EL (cell line): ENCODE measurements around the gene ATP6V0D1.
"Not testable (repeated sequence)": the region's sequence is repeated elsewhere in the genome, so short reads cannot be mapped to it uniquely, and the experiment has no call there.

Experiments
- DNase-seq: peaks from one replicate; pipeline ENCODE4 v3.0.0-alpha.2; 2016

ATP6V0D1 gene

GRCh38 chr16:67499106-67499505 lies 18.1 kb upstream of the ATP6V0D1 start:
- no peak for DNase-seq

DNA sequence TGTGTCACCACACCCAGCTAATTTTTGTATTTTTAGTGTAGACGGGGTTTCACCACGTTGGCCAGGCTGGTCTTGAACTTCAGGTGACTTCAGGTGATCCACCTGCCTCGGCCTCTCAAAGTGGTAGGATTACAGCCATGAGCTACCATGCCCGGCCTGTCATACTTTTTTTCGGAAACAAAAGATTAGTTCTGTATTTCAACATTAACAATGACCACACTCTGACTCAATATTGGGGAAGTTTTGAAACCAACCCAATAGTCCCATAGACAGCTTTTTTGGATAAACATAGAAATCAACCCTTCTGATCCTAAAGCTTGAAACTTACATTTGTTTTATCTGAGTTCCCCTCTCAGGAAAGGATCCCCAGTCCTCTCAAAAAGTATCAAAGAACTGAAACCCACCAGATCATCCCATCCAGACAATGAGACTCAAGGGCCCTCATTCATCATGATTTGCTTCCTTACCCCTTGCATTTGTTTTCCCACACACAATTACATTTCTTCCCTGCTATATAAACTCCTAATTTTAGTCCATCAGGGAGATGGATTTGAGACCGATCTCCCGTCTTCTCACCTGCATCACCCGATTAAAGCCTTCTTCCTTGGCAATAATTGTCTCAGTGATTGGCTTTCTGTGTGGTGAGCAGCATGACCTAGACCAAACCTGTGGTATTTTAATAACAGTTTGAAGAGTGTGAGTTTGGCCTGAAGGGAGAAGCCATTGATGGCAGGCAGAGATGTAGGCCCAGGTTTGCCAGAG lies 9.6 kb upstream of the ATP6V0D1 start:
- DNase-seq = no peak

DNA sequence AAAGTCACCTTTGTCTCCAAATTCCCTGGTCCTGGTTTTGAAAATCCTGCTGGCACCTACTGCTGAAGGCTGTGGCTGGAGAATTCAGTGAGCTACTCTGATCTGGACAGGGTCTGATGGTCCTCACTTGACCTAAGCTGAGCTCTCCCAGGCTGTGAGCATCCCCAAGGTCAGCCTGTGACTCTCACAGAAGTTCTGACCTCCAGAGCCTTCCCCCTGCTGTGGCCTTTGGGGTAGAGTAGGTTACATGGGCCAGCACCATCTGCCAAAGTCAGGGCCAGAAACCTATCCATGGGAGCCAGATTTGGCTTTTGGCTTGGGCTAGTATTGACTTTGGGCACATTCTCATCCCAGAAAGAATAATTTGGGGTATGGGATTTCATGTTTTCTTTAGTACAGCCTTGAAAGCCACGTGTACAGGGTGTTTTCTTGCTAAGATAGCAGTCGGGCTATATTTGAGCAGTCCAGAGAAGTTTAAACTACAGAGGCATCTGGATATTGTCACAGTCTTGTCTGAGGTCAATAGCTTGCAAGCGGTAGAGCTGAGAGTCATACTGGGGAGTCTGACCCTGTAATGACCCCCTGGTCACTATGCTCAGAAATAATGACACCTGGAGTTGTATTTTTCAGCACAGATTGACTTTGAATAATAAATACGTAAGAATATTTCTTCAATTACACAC lies 8.6 kb upstream of the ATP6V0D1 start:
- DNase-seq = no peak

DNA sequence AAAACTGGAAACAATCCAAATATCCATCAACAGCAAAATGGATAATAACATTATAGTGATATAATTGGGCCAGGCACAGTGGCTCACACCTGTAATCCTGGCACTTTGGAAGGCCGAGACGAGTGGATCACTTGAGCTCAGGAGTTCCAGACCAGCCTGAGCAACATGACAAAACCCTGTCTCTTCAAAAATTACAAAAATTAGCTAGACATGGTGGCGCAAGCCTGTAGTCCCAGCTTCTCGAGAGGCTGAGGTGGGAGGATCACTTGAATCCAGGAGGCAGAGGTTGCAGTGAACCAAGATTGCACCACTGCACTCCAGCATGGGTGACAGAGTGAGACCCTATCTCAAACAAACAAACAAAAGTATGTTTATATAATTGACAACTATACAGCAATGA lies 6.6 kb upstream of the ATP6V0D1 start:
- not testable (repeated sequence) for DNase-seq

DNA sequence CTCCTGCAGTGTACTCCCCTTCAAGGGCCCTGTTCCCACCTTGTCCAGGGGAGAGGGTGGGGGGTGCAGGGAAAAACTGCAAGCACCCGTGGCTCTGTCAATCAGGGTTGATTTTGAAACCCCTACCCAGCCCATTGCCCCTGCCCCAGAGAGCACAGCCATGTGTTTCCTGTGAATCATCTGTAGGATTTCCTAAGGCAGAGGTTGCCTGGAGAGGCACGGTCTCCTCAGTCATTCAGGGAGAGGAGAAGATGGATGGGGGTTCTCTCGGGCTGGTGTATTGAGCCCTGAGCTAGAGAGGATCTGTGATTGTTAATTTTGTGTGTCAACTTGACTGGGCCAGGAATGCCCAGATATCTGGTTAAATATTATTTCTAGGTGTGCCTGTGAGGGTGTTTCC lies 5.8 kb upstream of the ATP6V0D1 start:
- no peak for DNase-seq

- DNase-seq = no peak
These were observed 3.0 kb upstream of the ATP6V0D1 start for GRCh38 chr16:67483731-67484525.

GRCh38 chr16:67483150-67483549 lies 2.2 kb upstream of the ATP6V0D1 start, which contains the start of gene AGRP:
Gene AGRP (minus strand): TSS chr16:67483547. CDS start chr16:67483398, 149 bp downstream.
- DNase-seq = no peak

DNA sequence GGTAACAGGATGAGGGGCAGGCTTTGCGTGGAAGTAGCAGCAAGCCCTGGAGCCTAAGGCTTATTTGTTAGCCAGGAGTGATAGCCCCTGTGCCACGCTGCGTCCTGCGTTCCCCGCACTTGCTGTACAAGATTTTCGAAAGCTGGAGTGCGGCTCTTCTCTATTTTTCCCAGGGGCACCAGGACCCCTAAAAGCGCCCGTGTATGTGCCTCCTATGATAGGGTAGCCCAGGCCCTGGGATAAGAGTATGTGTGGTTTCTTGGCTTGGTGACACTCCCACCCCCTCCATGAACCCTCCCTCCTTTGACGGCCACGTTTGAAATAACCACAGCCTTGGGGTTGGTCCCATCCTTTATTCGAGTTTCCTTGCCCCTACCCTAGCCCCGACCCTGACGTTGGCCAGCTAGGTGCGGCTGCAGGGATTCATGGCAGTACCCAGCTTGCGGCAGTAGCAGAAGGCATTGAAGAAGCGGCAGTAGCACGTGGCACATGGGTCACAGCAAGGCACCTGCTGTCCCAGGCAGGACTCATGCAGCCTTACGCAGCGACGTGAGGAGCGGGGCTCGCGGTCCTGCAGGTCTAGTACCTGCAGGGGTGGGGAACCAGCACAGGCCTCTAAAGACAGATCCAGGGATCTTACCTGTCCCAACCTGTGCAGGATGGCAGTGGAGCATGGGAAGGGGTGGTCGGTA lies 1.4 kb upstream of the ATP6V0D1 start:
- DNase-seq = no peak

DNA sequence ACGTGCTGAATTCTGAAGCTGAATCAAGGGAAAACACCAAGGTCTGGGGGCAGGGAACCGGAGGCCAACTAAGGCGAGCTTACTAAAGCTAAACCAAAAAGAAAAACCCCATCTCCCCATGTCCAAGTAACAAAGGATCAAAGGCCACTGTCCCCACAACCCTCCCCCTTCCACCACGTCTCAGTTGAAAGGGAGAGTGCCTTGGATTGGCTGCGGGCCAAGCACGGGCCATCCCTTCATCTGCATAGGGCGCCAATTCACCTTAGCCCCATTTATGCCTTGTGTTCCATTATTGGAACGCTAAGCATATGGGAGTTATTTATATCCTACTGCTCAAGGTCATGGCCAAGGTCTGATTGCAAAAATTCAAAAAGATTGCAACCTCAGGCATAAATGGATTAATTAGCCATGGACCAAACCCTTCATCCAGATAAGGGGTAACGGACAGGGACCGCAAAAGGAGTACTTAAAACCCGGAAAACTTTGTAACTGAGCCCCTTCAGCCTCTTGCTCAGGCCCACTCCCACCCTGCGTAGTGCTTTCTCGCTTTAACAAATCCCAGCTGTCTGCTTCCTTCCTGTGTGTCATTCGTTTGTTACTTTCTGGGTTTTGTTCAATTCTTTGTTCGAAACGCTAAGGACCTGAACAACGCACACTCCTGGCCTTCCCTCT lies 740 bp upstream of the ATP6V0D1 start:
- no peak for DNase-seq

DNA sequence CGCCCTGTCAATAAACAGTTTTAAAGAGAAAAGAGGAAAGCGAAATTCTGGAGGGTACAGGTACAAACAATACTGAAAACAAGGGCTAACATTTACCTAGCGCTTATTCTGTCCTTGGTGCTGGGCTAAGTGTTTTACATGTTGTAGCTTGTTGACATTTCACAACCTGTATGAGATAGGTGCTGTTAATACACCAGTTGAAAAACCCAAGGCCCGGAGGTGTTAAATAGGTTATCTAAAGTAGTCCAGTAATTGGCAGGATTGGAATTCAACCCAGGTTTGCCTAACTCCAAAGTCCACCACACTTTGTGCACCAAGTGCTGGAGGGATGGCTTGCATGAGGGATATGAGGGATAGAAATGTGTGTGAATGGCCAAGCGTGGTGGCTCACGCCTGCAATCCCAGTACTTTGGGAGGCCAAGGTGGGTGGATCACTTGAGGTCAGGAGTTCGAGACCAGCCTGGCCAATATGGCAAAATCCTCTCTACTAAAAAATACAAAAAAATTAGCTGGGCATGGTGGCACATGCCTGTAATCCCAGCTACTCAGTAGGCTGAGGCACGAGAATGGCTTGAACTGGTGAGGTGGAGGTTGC lies 2.9 kb downstream of the ATP6V0D1 start:
- DNase-seq = no peak

DNA sequence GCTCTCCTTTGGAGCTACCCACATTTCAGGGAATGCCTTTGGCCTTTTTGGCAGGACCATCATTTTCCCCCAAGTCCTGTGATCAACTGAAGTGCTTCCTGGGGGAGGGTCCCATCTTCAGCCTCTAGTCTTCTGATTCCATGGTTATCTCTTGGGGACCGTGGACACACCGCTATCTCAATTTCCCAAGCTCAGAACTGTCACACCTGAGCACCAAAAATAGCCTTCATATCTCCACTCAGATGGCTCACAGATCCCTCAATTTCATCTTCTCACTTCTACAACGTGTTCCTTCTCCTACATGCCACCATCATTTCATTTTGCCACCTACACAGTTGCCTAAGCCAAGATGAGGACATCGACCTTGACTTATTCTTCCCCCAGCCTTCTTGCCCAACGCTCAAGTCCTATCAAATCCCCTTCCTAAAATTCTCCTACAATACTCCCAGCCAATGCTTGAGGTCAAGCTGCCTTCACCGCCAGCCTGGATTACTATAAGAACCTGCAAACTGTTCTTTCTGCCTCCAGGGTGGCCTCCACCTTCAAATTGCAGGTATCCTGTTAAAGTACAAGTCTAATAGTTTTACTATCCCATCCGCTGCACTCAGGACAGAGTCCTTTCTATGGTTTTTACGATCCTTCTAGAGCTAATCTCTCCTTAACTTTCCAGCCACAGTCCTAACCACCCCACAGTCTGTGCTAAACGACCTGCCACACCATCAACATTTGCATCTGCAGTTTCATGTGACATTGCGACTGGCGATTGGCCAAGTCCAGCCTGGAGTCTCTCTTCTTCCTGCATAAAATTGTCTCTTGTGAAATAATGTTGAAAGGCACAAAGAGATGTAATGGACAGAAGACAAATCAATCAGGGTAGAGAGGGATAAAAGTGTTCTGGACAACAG lies 6.2 kb downstream of the ATP6V0D1 start:
- DNase-seq = no peak

- DNase-seq = no peak
These were observed 9.1 kb downstream of the ATP6V0D1 start for GRCh38 chr16:67471758-67472384.

GRCh38 chr16:67470359-67470758 lies 10.6 kb downstream of the ATP6V0D1 start:
- DNase-seq = no peak

GRCh38 chr16:67468731-67469130 lies 12.2 kb downstream of the ATP6V0D1 start:
- no peak for DNase-seq

DNA sequence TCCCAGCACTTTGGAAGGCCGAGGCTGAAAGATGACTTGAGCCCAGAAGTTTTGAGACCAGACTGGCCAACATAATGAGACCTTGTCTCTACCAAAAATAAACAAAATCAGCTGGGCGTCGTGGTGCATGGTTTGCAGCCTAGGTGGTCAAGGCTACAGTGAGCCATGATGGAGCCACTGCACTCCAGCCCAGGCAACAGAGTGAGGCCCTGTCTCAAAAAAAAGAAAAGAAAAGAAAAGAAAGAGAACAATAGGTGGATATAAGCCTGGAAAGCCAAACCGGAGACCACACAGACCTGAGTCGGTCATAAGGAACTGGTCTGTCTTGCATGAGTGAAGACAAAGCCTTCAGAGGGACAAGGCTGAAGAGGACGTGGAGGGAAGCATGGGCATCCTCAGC lies 14.4 kb downstream of the ATP6V0D1 start:
- DNase-seq = no peak

DNA sequence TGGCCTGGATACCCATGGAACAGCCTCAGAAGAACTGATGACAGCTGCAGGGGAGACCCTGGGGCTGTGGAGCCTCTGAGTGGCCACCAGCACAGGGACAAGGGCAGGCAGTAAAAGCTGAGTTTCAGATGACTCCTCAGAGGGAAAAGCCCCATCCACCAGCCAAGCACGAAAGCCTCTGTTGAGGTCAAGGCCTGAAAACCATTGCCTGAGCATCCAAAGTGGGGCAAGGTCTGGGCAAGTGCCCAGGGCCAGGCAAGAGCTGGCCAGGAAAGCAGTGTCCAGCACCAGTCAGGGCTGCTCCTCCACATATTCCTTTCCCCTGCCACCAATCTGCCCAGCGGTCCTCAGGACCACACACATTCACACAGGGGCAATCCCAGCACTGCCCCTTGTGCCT lies 16.4 kb downstream of the ATP6V0D1 start:
- no peak for DNase-seq

DNA sequence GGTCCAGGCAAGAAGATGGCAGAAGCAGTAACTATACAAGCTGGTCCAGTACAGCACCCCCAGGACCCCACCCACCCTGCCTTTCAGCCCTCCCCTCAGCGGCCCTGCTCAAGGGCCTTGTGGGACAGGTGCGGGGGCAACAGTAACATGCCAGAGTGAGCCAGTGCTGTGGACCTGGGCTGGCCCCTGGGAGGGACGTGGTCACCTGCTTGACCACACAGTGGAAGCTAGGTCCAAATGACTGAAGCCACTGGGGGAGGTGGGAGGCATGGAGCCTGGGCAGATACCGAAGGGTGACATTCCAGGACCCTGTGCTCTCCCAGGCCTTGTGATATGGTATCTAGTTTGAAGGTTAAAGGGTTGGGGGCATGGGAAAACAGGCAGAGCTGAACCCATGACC lies 17.3 kb downstream of the ATP6V0D1 start:
- DNase-seq = no peak

DNA sequence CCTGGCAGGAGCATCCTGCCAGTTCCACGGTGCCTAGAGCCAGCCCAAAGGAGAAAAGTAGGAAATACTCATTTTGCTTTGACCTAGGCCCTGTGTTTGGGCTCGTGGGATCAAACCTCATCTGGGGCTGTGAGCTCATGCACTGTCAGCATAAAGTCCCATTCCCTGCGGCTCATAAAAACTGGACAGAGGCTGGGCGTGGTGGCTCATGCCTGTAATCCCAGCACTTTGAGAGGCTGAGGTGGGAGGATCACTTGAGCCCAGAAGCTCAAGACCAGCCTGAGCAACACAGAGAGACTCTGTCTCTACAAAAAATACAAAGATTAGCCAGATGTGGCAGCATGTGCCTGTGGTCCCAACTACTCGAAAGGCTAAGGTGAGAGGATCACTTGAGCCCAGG lies 17.9 kb downstream of the ATP6V0D1 start:
- DNase-seq = no peak

DNA sequence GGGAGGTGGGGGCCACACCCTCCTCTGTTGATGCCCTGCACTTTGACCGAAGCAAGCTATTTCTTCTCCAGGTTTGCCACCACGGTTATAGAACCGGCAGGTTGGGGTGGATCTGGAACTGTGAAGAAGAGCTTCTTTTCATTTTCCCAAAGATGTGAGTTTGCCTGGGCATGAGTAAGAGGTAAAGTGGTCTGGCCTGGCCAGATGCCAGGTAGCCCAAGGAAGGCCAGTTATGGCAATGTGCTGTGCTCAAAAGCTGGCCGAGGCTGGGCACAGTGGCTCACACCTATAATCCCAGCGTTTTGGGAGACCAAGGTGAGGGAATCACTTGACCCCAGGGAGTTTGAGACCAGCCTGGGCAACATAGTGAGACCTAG lies 18.7 kb downstream of the ATP6V0D1 start:
- DNase-seq = no peak

- DNase-seq = no peak
These were observed 19.2 kb downstream of the ATP6V0D1 start for GRCh38 chr16:67461600-67462278.
